Common myeloid progenitor, CD34-positive (primary cell): ENCODE results near the gene SLC24A3.
A peak's percentile ranks its signal among the peaks of the same experiment; 100 is the strongest.

Experiments used
- CTCF ChIA-PET: fragments of 350-600 bp; sonication (Branson Sonifier 250); formaldehyde crosslinking; loops from one replicate; lab custom pipeline; 2021; ENCODE audit warnings: antibody characterized with exemption; lab: Charles Lee
- POLR2A ChIA-PET: fragments of 350-600 bp; sonication (Branson Sonifier 250); formaldehyde crosslinking; loops from one replicate; lab custom pipeline; 2021; ENCODE audit warnings: antibody characterized with exemption; lab: Charles Lee
- DNase-seq, 3 donors: peaks; one replicate each; pipeline versions ENCODE4 v3.0.0 to v3.0.0-alpha.2; 2013
- H3K27ac ChIP-seq, 2 experiments: 1 replicate in 1 of 2; 2 replicates in 1 of 2; pipeline ENCODE4 v1.7.0; 2013; ENCODE audit warnings: inconsistent platforms in 2 of 2, low read length in 2 of 2, mild to moderate bottlenecking in 2 of 2, low read depth in 1 of 2, moderate library complexity in 1 of 2; ENCODE audit not compliant: severe bottlenecking in 2 of 2, insufficient read depth in 1 of 2, poor library complexity in 1 of 2
- H3K27me3 ChIP-seq, 5 experiments: replicated peaks in 2 of 5; 1 replicate in 3 of 5; 2 replicates in 2 of 5; pipeline versions ENCODE4 v1.6.1 to v1.7.0; 2013; ENCODE audit warnings: low read length in 4 of 5, mild to moderate bottlenecking in 2 of 5, moderate library complexity in 2 of 5, inconsistent platforms in 1 of 5; ENCODE audit not compliant: insufficient read depth in 5 of 5, control insufficient read depth in 4 of 5
- H3K36me3 ChIP-seq, 4 experiments: 1 replicate in 2 of 4; 2 replicates in 2 of 4; pipeline versions ENCODE4 v1.6.1 to v1.7.0; 2013; ENCODE audit warnings: low read length in 3 of 4, control low read depth in 1 of 4, mild to moderate bottlenecking in 1 of 4; ENCODE audit not compliant: control insufficient read depth in 4 of 4, insufficient read depth in 4 of 4
- H3K4me1 ChIP-seq, 4 experiments: 1 replicate in 3 of 4; 2 replicates in 1 of 4; pipeline versions ENCODE4 v1.6.1 to v1.7.1; 2013; ENCODE audit warnings: low read length in 3 of 4, mild to moderate bottlenecking in 3 of 4, control low read depth in 1 of 4, inconsistent platforms in 1 of 4, moderate library complexity in 1 of 4; ENCODE audit not compliant: control insufficient read depth in 4 of 4, insufficient read depth in 4 of 4; ENCODE audit errors: control extremely low read depth in 1 of 4
- H3K4me3 ChIP-seq, 7 experiments: 1 replicate in 4 of 7; 2 replicates in 3 of 7; pipeline versions ENCODE4 v1.5.1 to v1.7.0; 2013; ENCODE audit warnings: mild to moderate bottlenecking in 7 of 7, low read length in 6 of 7, moderate library complexity in 6 of 7, inconsistent platforms in 2 of 7, low read depth in 2 of 7, control low read depth in 1 of 7; ENCODE audit not compliant: insufficient read depth in 4 of 7, control insufficient read depth in 1 of 7; ENCODE audit errors: extremely low read depth in 1 of 7
- H3K9me3 ChIP-seq, 5 experiments: 1 replicate in 4 of 5; 2 replicates in 1 of 5; pipeline versions ENCODE4 v1.6.1 to v1.7.1; 2013; ENCODE audit warnings: low read length in 4 of 5, mild to moderate bottlenecking in 2 of 5, inconsistent platforms in 1 of 5, low read depth in 1 of 5, moderate library complexity in 1 of 5; ENCODE audit not compliant: control insufficient read depth in 4 of 5, insufficient read depth in 2 of 5; ENCODE audit errors: control extremely low read depth in 1 of 5
- WGBS: methylation state at CpG from one replicate; pipeline ENCODE4 v1.1.5; 2013; ENCODE audit not compliant: insufficient coverage; 5-methylcytosine and 5-hydroxymethylcytosine counted together

Gene SLC24A3

DNA sequence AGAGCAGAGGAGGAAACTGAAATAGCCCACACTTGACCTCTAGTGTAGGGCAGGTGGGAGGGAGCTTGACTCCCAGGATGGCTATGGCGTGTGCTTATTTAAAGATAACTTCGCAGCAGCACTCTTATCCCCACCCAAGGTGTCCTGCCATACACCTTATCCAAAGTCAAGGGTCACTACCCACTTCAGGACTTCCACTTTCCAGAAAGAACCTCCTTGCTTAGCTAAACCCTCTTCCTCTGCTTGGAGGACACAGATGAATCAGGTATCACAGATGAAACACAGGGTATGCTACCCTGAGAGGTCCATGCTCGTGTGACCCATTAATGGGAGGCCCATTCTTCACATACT lies 547.9 kb downstream of the SLC24A3 start:
- H3K36me3 ChIP-seq, result no peaks in the 10 kb centered on the region
- H3K4me3 ChIP-seq, result no peak overlapping the region
- no peaks in the 10 kb centered on the region for H3K9me3 ChIP-seq
- H3K27me3 ChIP-seq, result no peaks in the 10 kb centered on the region
- ChIA-PET POLR2A (no interaction called here), CTCF (interaction anchor here (1.5 to 4.1 kb wide), 2 partner anchors 11 to 24 kb away, joined by 3 to 19 read pairs; no protein-coding TSS in a partner anchor)
- WGBS, result 95% methylated on average over 3 of the region's 3 CpGs
- DNase-seq, result no peak
- H3K4me1 ChIP-seq, result peaks cover 6 to 32% (median 26%) of the 10 kb centered on the region in 4 experiments
- H3K27ac ChIP-seq, result no peak overlapping the region

DNA sequence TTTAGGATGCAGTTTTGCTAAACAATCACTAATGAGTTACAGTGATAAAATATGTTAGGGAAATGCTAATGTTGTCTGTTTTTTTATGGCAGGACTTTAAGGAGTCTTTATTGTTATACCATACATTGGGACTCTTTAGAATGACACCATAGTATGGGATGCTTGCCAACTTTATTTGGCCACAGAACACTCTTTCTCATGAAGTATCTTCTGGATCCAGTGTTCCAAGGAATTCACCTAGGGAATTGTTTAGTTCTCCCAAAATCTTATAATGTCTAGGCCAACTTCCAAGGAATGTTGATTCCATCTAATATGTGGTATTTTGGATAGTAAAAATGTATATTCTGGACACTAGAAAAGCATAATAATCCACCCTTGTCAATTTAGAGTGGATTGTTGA lies 548.9 kb downstream of the SLC24A3 start:
- Histone ChIP-seq H3K27me3 (no peaks in the 10 kb centered on the region), H3K4me3 (no peak overlapping the region), H3K36me3 (no peaks in the 10 kb centered on the region), H3K27ac (no peak overlapping the region), H3K4me1 (peaks cover 6 to 32% (median 26%) of the 10 kb centered on the region in 4 experiments), H3K9me3 (no peaks in the 10 kb centered on the region)
- ChIA-PET CTCF (interaction anchor here (0.9 to 1.5 kb wide), 3 partner anchors 12 to 24 kb away, joined by 3 read pairs; no protein-coding TSS in a partner anchor), POLR2A (no interaction called here)
- no peak for DNase-seq

DNA sequence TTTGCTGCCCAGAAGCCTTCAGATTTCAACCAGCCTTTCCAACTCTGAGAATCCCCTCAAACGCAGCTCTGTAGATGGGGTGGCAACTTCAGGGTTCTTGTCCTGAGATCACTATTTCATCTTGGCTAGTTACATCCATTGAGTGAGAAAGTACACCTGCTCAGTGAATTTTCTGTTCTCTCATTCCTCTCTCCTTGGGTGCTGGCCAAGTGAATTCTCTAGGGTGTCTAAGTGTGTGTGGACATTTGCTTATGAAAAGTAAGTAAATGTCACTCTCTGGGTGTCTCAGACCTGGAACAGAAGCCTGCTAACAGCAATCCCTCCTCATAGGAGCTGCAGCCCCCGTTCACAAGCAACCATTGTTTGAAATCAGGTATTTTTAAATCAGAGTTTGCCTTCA lies 549.4 kb downstream of the SLC24A3 start:
- Histone ChIP-seq H3K4me3 (no peak overlapping the region), H3K36me3 (no peaks in the 10 kb centered on the region), H3K4me1 (peaks cover 4 to 32% (median 22%) of the 10 kb centered on the region in 4 experiments), H3K27ac (no peak overlapping the region), H3K27me3 (no peaks in the 10 kb centered on the region), H3K9me3 (no peaks in the 10 kb centered on the region)
- DNase-seq, result no peak
- ChIA-PET CTCF (interaction anchor here (0.9 kb wide), 2 partner anchors 19 to 24 kb away, joined by 3 read pairs; no protein-coding TSS in a partner anchor), POLR2A (no interaction called here)
- 91% methylated on average over 1 of the region's 2 CpGs for WGBS

DNA sequence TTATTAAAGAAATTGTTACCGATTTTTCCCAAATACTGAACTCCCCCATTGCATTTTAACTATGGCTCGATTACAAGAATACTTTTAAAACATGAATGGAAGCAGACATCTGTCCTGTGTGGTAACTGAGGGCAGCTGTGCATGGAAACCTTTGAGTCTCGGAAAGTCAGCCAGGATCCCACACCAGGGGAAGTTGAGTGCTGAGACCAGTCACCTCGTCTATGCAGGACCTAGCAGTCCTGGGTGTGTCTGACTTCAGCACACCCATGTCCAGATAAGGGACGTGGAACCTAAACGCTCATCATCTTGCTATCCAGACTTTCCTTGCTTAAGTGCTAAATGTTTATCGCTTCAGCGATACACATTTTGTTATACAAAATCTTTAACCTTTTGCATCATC lies 551.8 kb downstream of the SLC24A3 start:
- Histone ChIP-seq H3K27ac (no peak overlapping the region), H3K27me3 (no peaks in the 10 kb centered on the region), H3K36me3 (no peaks in the 10 kb centered on the region), H3K9me3 (no peaks in the 10 kb centered on the region), H3K4me1 (peaks cover 0 to 10% (median 5%) of the 10 kb centered on the region in 4 experiments), H3K4me3 (no peak overlapping the region)
- POLR2A ChIA-PET, result no interaction called here
- DNase-seq, result peak in 2 of 3 donors; percentile 39 to 69
- CTCF ChIA-PET, result no interaction called here
- WGBS, result 67% methylated on average over 7 of the region's 8 CpGs

DNA sequence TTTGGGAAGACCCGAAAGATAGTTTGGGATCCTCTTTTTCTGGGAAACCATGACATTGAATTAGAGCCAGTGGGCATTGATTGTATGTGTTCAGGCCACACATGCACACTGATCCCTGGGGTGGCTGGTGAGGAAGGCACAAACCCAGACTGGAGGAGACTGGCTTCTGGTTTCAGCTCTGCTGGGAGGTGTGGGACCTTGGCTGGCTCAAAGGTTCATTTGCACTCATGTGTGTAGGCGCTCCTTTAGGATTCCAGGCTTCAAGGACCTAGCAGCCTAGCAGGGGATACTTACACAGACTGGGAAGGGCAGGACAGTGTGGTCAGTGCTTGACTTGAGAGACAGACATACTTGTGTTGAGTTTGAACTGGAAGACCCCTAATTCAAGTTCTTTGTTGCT lies 552.8 kb downstream of the SLC24A3 start:
- no peak for DNase-seq
- Histone ChIP-seq H3K27me3 (no peaks in the 10 kb centered on the region), H3K9me3 (no peaks in the 10 kb centered on the region), H3K4me1 (peaks cover 0 to 4% (median under 1%) of the 10 kb centered on the region in 4 experiments), H3K27ac (no peak overlapping the region), H3K36me3 (no peaks in the 10 kb centered on the region), H3K4me3 (no peak overlapping the region)
- CTCF ChIA-PET, result no interaction called here
- POLR2A ChIA-PET, result no interaction called here
- WGBS, result 100% methylated on average over 2 of the region's 2 CpGs

DNA sequence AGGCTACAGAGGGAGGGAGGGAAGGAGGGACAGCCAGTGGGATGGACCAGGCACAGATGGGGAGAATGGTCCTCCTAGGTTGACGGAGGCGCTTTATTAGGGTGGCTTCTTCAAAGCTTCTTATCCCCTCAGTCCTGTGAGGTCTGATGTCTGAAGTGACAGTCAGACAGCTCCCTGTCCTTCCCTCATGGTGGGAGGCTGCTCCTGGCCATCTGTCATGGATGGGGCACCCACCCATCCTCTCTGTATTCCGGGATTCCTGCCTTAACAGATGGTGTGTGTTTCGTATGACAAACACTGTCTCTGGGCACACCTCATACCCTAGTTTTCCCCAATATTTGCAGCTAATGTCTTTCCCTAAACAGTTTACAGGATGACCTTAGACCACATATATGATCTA lies 553.5 kb downstream of the SLC24A3 start:
- Histone ChIP-seq H3K27me3 (peaks cover 0 to 3% (median 0%) of the 10 kb centered on the region in 5 experiments), H3K4me3 (no peak overlapping the region), H3K27ac (no peak overlapping the region), H3K4me1 (peaks cover 0 to 4% (median 0%) of the 10 kb centered on the region in 4 experiments), H3K36me3 (no peaks in the 10 kb centered on the region), H3K9me3 (no peaks in the 10 kb centered on the region)
- no peak for DNase-seq
- POLR2A ChIA-PET, result no interaction called here
- CTCF ChIA-PET, result interaction anchor here (1.4 kb wide), 1 partner anchor 13 kb away, joined by 3 read pairs; no protein-coding TSS in a partner anchor
- 96% methylated on average over 4 of the region's 4 CpGs for WGBS

DNA sequence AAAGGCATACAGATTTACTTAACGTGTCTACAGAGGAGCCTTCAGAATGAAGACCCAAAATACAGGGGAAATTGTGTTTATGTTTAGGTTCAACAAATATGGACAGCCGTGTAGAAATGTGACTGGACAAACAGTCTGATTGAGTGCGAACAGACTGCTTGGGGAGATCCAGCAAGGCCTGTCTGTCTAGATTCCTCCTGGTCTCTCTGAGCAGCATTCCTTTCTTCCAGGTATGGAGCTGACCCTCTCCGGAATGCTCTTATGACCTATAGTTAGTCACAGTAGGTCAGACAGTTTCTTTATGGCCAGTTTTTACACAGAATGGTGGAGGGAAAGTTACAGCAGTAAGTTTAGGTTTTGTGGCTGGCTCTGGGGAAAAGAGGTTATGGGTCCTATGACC lies 554.6 kb downstream of the SLC24A3 start:
- Histone ChIP-seq H3K9me3 (no peaks in the 10 kb centered on the region), H3K27me3 (peaks cover 0 to 3% (median 0%) of the 10 kb centered on the region in 5 experiments), H3K36me3 (no peaks in the 10 kb centered on the region), H3K27ac (no peak overlapping the region), H3K4me3 (no peak overlapping the region), H3K4me1 (peaks cover 0 to 4% (median 0%) of the 10 kb centered on the region in 4 experiments)
- ChIA-PET CTCF (interaction anchor here (1.2 to 1.4 kb wide), 2 partner anchors 12 to 16 kb away, joined by 3 read pairs; no protein-coding TSS in a partner anchor), POLR2A (no interaction called here)
- 100% methylated on average over 3 of the region's 4 CpGs for WGBS
- DNase-seq, result no peak
